Measurements from ENCODE around the gene CTIF. TPM values are rescaled to one million over a fixed set of nuclear protein-coding genes. Genes with fewer than 3 reads are reported as not detected.
A peak's percentile ranks its signal among the peaks of the same experiment; 100 is the strongest.

CTIF gene
- total RNA-seq, 6 donors from 2014 or later, result 32.1 to 62.4 (median 47.8) TPM

GRCh38 chr18:48839819-48840490, 301.1 kb downstream of the CTIF start:
- TF ChIP-seq POLR2A (IDR thresholded peaks at IDR 0.05) (no peak), POLR2AphosphoS5 (IDR thresholded peaks at IDR 0.05) (no peak), EP300 (IDR thresholded peaks at IDR 0.05) (no peak)
- TF ChIP-seq, protein P1, sequence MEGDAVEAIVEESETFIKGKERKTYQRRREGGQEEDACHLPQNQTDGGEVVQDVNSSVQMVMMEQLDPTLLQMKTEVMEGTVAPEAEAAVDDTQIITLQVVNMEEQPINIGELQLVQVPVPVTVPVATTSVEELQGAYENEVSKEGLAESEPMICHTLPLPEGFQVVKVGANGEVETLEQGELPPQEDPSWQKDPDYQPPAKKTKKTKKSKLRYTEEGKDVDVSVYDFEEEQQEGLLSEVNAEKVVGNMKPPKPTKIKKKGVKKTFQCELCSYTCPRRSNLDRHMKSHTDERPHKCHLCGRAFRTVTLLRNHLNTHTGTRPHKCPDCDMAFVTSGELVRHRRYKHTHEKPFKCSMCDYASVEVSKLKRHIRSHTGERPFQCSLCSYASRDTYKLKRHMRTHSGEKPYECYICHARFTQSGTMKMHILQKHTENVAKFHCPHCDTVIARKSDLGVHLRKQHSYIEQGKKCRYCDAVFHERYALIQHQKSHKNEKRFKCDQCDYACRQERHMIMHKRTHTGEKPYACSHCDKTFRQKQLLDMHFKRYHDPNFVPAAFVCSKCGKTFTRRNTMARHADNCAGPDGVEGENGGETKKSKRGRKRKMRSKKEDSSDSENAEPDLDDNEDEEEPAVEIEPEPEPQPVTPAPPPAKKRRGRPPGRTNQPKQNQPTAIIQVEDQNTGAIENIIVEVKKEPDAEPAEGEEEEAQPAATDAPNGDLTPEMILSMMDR (IDR thresholded peaks at IDR 0.05), result no peak
- Histone ChIP-seq H3K36me3 (no peaks in the 10 kb centered on the region), H3K27ac (peak overlapping the region in 3 of 4 donors; percentile 39 to 87 (median 83)), H3K9me3 (no peaks in the 10 kb centered on the region), H3K27me3 (no peaks in the 10 kb centered on the region), H3K4me3 (no peak overlapping the region), H3K4me1 (peaks cover 58 to 78% (median 68%) of the 10 kb centered on the region in 4 donors)
- ATAC-seq (ENCODE audit: low FRiP score in 2 of 2), result no peak
- DNase-seq, result no peak
- WGBS, 2 donors, result 76 to 93% methylated on average over 7 of the region's 7 CpGs

DNA sequence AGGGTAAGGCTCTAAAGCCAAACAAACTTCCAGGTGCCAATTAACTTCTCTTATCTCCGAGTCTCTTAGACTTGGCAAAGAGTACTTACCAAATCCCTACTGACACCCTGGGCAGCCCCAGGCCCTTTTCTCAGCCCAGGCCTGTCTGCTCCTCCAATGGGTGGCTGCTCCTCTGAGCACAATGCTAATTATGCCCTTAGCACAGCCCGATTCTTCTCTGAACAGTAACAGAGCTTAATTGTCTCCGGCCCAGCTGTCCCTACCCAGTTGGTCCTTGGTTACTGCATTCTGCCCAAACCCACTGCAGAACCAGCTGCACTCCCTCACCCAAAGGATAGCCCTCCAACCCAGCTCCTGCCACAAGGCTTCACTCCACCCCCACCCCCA, 301.7 kb downstream of the CTIF start:
- no peak for TF ChIP-seq POLR2AphosphoS5 (IDR thresholded peaks at IDR 0.05)
- no peak for TF ChIP-seq EP300 (IDR thresholded peaks at IDR 0.05)
- no peak for TF ChIP-seq POLR2A (IDR thresholded peaks at IDR 0.05)
- TF ChIP-seq, protein P1 (IDR thresholded peaks at IDR 0.05), result no peak
- no peaks in the 10 kb centered on the region for H3K9me3 ChIP-seq
- H3K27ac ChIP-seq, result peak overlapping the region in 3 of 4 donors; percentile 83 to 87 (median 83)
- no peak for ATAC-seq (ENCODE audit: low FRiP score in 2 of 2)
- WGBS, 2 donors, result 69 to 81% methylated on average over 3 of the region's 3 CpGs
- no peaks in the 10 kb centered on the region for H3K36me3 ChIP-seq
- no peak overlapping the region for H3K4me3 ChIP-seq
- H3K4me1 ChIP-seq, result peaks cover 53 to 73% (median 63%) of the 10 kb centered on the region in 4 donors
- H3K27me3 ChIP-seq, result no peaks in the 10 kb centered on the region
- DNase-seq, result no peak

GRCh38 chr18:48841381-48842258, 302.8 kb downstream of the CTIF start:
- ATAC-seq (ENCODE audit: low FRiP score in 2 of 2) (peak; percentile 8 to 63), DNase-seq (peak; percentile 82 to 85)
- Histone ChIP-seq H3K36me3 (no peaks in the 10 kb centered on the region), H3K9me3 (no peaks in the 10 kb centered on the region), H3K4me1 (peaks cover 53 to 68% (median 59%) of the 10 kb centered on the region in 4 donors), H3K27me3 (no peaks in the 10 kb centered on the region), H3K27ac (peak overlapping the region; percentile 75 to 87 (median 83)), H3K4me3 (peak overlapping the region in 2 of 4 donors; percentile 9 to 15)
- TF ChIP-seq EP300 (IDR thresholded peaks at IDR 0.05) (peak in 1 of 4 donors; percentile 41), POLR2A (IDR thresholded peaks at IDR 0.05) (no peak), POLR2AphosphoS5 (IDR thresholded peaks at IDR 0.05) (peak; percentile 28 to 52)
- TF ChIP-seq, protein P1 (IDR thresholded peaks at IDR 0.05), result peak in 1 of 6 experiments; percentile 12
- WGBS, 2 donors, result 51 to 67% methylated on average over 18 to 31 of the region's 31 CpGs

DNA sequence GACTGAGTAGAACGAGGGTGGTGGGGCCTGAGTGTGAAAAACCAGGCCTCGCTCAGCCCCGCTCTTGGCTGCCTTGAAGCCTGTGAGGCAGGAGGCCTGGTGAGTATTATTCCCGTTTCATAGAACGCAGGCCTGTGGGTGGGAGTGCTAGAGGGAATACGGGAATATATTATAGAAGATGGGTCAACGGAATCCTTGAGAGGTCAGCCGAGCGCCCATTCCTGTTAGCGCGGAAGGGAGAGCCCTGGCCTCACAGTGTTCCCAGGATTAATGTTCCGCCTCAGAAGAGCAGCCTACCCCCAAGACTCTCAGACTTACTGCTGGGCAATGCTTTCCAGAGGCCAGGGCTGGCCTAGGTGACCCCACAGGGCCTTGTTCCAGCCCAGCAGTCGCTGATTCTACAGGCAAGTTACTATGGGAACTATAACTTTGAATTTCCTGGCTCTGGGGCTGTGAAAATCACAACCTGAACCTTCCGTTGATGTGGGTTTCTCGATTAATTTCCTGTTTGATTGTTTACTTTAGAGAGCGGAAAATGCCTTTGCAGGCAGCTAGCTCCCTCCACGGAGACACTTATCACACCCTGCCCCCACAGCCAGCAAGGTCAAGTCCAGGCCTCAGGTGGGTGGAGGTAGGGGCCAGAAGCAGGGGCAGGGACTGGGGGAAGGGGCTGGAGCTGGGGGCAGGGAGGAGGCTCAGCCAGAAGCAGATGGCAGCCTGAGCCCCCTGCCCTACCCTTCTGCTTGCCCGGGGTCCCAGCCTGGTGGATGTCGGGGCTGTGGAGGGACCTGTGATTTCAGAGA, 303.6 kb downstream of the CTIF start:
- H3K4me3 ChIP-seq, result no peak overlapping the region
- H3K27ac ChIP-seq, result peak overlapping the region; percentile 75 to 87 (median 83)
- no peak for DNase-seq
- peaks cover 53 to 65% (median 59%) of the 10 kb centered on the region in 4 donors for H3K4me1 ChIP-seq
- WGBS, 2 donors, result 55 to 63% methylated on average over 17 to 18 of the region's 19 CpGs
- no peaks in the 10 kb centered on the region for H3K27me3 ChIP-seq
- TF ChIP-seq, protein P1 (IDR thresholded peaks at IDR 0.05), result no peak
- TF ChIP-seq POLR2AphosphoS5 (IDR thresholded peaks at IDR 0.05), result peak in 1 of 2 donors; percentile 19
- H3K9me3 ChIP-seq, result no peaks in the 10 kb centered on the region
- no peak for ATAC-seq (ENCODE audit: low FRiP score in 2 of 2)
- no peaks in the 10 kb centered on the region for H3K36me3 ChIP-seq
